Measurements from ENCODE around the gene SIX5. TPM values are rescaled to one million over a fixed set of nuclear protein-coding genes. Genes with fewer than 3 reads are reported as not detected.
A peak's percentile ranks its signal among the peaks of the same experiment; 100 is the strongest.

Gene SIX5
- total RNA-seq, 2 donors from 2014 or later: 41.6 to 46.4 TPM

DNA sequence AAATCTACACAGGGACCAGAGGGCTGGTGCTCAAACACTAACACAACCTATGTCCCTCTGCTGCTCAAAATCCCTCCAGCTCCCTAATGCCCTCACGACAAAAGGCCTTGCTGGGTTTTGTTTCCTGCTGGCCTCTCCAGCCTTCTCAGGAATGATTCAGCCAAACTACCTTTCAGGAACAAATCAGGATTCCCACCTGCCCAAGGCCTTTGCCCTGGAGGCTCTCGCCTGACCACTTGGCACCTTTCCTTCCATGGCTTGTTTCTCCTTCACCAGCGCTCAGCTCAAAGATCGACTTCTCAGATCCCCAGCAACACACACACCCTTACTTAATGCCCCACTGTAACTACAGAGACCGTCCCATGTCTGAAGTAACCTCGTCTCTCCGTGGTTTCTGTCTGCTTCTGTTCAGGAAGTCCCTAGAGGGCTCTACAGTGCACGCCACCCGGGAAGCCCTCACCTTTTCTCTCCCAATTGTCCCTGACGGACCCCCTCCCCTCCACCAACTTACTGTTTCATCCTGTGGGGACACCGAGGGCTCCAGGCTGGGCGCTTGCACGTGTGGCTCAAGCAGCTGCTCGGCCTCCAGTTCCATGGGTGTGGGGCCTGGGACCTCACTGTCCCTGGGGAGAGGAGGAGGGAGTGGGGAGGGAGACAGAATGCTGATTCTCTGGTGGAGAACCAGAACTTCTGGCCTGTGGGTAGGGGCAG is 3.2 kb upstream of the SIX5 start:
- Mint-ChIP-seq H3K4me1 (peaks cover 9% of the 10 kb centered on the region), H3K27me3 (ENCODE audit: insufficient read depth) (no peaks in the 10 kb centered on the region), H3K9me3 (no peaks in the 10 kb centered on the region), H3K4me3 (no peak overlapping the region), H3K27ac (peak overlapping the region; percentile 42), H3K36me3 (ENCODE audit: low read depth) (peaks cover 34% of the 10 kb centered on the region)
- 89 to 94% methylated on average over 5 to 14 of the region's 14 CpGs for WGBS, 2 experiments (ENCODE audit: insufficient coverage in 1 of 2, insufficient read length in 1 of 2)
- no peaks in the 10 kb centered on the region for H3K4me1 ChIP-seq (ENCODE audit: control insufficient read depth, insufficient read depth, low read length)
- H3K9ac ChIP-seq (ENCODE audit: extremely low read depth, low read length, poor library complexity, severe bottlenecking): no peak overlapping the region
- H3K27me3 ChIP-seq (ENCODE audit: control insufficient read depth, insufficient read depth, low read length, poor library complexity, severe bottlenecking): no peaks in the 10 kb centered on the region
- no peak overlapping the region for H3K27ac ChIP-seq (ENCODE audit: low read depth, low read length)
- H3K4me3 ChIP-seq (ENCODE audit: low read length): no peak overlapping the region
- no peaks in the 10 kb centered on the region for H3K9me3 ChIP-seq (ENCODE audit: control insufficient read depth, low read length)
- TF ChIP-seq, protein P1, sequence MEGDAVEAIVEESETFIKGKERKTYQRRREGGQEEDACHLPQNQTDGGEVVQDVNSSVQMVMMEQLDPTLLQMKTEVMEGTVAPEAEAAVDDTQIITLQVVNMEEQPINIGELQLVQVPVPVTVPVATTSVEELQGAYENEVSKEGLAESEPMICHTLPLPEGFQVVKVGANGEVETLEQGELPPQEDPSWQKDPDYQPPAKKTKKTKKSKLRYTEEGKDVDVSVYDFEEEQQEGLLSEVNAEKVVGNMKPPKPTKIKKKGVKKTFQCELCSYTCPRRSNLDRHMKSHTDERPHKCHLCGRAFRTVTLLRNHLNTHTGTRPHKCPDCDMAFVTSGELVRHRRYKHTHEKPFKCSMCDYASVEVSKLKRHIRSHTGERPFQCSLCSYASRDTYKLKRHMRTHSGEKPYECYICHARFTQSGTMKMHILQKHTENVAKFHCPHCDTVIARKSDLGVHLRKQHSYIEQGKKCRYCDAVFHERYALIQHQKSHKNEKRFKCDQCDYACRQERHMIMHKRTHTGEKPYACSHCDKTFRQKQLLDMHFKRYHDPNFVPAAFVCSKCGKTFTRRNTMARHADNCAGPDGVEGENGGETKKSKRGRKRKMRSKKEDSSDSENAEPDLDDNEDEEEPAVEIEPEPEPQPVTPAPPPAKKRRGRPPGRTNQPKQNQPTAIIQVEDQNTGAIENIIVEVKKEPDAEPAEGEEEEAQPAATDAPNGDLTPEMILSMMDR (conservative IDR thresholded peaks at IDR 0.05): no peak
- peak; percentile 45 for DNase-seq
- H3K36me3 ChIP-seq (ENCODE audit: control insufficient read depth, insufficient read depth, low read length): peaks cover 13% of the 10 kb centered on the region

DNA sequence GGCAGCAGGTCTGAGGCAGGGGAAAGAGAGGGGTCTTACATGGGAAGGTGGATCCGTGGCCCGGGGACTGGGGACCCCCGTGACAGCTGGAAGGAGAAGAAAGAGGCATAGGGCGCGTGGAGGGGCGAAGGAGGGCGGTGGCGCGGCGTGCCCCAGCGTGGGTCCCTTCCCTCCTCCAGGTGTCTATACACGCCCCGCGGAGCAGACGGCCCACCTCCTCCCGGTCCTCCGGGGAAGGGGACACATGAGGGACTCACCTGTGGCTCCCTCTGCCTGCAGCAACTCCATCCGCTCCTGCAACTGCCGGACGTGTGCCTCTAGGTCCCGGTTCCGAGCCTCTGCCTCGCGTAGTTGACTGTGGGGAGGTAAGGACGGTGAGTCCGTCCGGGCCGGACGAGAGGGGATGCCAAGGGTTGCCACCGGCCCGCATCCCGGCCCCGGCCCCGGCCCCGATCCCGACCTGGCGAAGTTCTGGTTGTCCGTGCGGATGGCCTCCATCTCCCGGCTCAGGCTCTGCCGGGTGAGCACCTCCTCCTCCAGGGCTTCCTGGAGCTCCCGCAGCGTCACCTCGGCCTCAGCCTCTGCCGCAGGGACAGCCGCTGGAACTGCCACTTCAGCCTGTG is 2.4 kb upstream of the SIX5 start:
- H3K27ac ChIP-seq (ENCODE audit: low read depth, low read length): peak overlapping the region; percentile 70
- no peaks in the 10 kb centered on the region for H3K9me3 ChIP-seq (ENCODE audit: control insufficient read depth, low read length)
- Mint-ChIP-seq H3K27ac (peak overlapping the region; percentile 98), H3K9me3 (no peaks in the 10 kb centered on the region), H3K4me1 (peaks cover 9% of the 10 kb centered on the region), H3K27me3 (ENCODE audit: insufficient read depth) (no peaks in the 10 kb centered on the region), H3K36me3 (ENCODE audit: low read depth) (peaks cover 25% of the 10 kb centered on the region), H3K4me3 (peak overlapping the region; percentile 95)
- no peaks in the 10 kb centered on the region for H3K4me1 ChIP-seq (ENCODE audit: control insufficient read depth, insufficient read depth, low read length)
- H3K27me3 ChIP-seq (ENCODE audit: control insufficient read depth, insufficient read depth, low read length, poor library complexity, severe bottlenecking): no peaks in the 10 kb centered on the region
- H3K9ac ChIP-seq (ENCODE audit: extremely low read depth, low read length, poor library complexity, severe bottlenecking): peak overlapping the region; percentile 30
- 83 to 86% methylated on average over 22 to 46 of the region's 46 CpGs for WGBS, 2 experiments (ENCODE audit: insufficient coverage in 1 of 2, insufficient read length in 1 of 2)
- H3K4me3 ChIP-seq (ENCODE audit: low read length): peak overlapping the region; percentile 73
- TF ChIP-seq, protein P1 (conservative IDR thresholded peaks at IDR 0.05): no peak
- H3K36me3 ChIP-seq (ENCODE audit: control insufficient read depth, insufficient read depth, low read length): peaks cover 5% of the 10 kb centered on the region
- DNase-seq: peak; percentile 74

DNA sequence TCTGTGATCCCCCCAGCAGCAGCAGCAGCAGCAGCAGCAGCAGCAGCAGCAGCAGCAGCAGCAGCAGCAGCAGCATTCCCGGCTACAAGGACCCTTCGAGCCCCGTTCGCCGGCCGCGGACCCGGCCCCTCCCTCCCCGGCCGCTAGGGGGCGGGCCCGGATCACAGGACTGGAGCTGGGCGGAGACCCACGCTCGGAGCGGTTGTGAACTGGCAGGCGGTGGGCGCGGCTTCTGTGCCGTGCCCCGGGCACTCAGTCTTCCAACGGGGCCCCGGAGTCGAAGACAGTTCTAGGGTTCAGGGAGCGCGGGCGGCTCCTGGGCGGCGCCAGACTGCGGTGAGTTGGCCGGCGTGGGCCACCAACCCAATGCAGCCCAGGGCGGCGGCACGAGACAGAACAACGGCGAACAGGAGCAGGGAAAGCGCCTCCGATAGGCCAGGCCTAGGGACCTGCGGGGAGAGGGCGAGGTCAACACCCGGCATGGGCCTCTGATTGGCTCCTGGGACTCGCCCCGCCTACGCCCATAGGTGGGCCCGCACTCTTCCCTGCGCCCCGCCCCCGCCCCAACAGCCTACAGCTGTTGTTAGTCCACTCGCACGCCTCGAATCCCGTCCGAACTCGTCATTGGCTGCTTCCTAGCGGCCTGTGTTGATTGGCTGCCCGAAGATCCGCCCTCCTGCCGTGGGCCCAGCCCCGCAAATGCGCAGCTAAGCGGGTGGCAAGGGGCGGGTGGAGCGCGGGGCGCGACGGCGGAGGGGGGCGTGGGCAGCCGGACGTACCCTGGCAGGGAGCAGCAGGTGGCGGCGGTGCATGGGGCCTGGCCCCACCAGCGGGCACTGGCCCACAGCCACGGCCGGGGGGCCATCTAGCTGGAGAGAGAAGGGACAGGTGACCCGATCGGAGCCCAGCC is 1.4 kb upstream of the SIX5 start:
- Histone ChIP-seq H3K27me3 (ENCODE audit: control insufficient read depth, insufficient read depth, low read length, poor library complexity, severe bottlenecking) (no peaks in the 10 kb centered on the region), H3K4me1 (ENCODE audit: control insufficient read depth, insufficient read depth, low read length) (peaks cover 1% of the 10 kb centered on the region), H3K27ac (ENCODE audit: low read depth, low read length) (peak overlapping the region; percentile 96), H3K9me3 (ENCODE audit: control insufficient read depth, low read length) (no peaks in the 10 kb centered on the region), H3K4me3 (ENCODE audit: low read length) (peak overlapping the region; percentile 83), H3K36me3 (ENCODE audit: control insufficient read depth, insufficient read depth, low read length) (peaks cover 4% of the 10 kb centered on the region), H3K9ac (ENCODE audit: extremely low read depth, low read length, poor library complexity, severe bottlenecking) (peak overlapping the region; percentile 76)
- Mint-ChIP-seq H3K4me3 (peak overlapping the region; percentile 95), H3K36me3 (ENCODE audit: low read depth) (peaks cover 23% of the 10 kb centered on the region), H3K4me1 (peaks cover 10% of the 10 kb centered on the region), H3K27me3 (ENCODE audit: insufficient read depth) (no peaks in the 10 kb centered on the region), H3K27ac (peak overlapping the region; percentile 98), H3K9me3 (no peaks in the 10 kb centered on the region)
- TF ChIP-seq, protein P1 (conservative IDR thresholded peaks at IDR 0.05): peak; percentile 98
- DNase-seq: peak; percentile 99
- WGBS, 2 experiments (ENCODE audit: insufficient coverage in 1 of 2, insufficient read length in 1 of 2): 1 to 3% methylated on average over 35 to 79 of the region's 79 CpGs

Data from endodermal cell (in vitro differentiated cells).